Endodermal cell (in vitro differentiated cells): ENCODE measurements around the gene YRDC. TPM values are rescaled to one million over a fixed set of nuclear protein-coding genes. Genes with fewer than 3 reads are reported as not detected.

Experiments
- DNase-seq: peaks from one replicate; pipeline ENCODE4 v3.0.0-alpha.2; 2017
- H3K27ac ChIP-seq: 2 replicates; pipeline ENCODE4 v1.5.1; 2013; ENCODE audit warnings: mild to moderate bottlenecking, low read depth, low read length, moderate library complexity
- H3K27me3 ChIP-seq: 2 replicates; pipeline ENCODE4 v1.6.1; 2013; ENCODE audit warnings: mild to moderate bottlenecking, low read length, moderate library complexity; ENCODE audit not compliant: insufficient read depth, control insufficient read depth, poor library complexity, severe bottlenecking
- H3K36me3 ChIP-seq: 2 replicates; pipeline ENCODE4 v1.7.0; 2013; ENCODE audit warnings: mild to moderate bottlenecking, low read length, moderate library complexity; ENCODE audit not compliant: control insufficient read depth, insufficient read depth
- H3K4me1 ChIP-seq: one replicate; pipeline ENCODE4 v1.7.0; 2013; ENCODE audit warnings: low read length; ENCODE audit not compliant: control insufficient read depth, insufficient read depth
- H3K4me3 ChIP-seq: 2 replicates; pipeline ENCODE4 v1.5.1; 2013; ENCODE audit warnings: mild to moderate bottlenecking, low read length, moderate library complexity
- H3K9ac ChIP-seq: 2 replicates; pipeline ENCODE4 v1.6.1; 2013; ENCODE audit warnings: mild to moderate bottlenecking, low read length, moderate library complexity; ENCODE audit not compliant: poor library complexity, severe bottlenecking; ENCODE audit errors: extremely low read depth
- H3K9me3 ChIP-seq: 2 replicates; pipeline ENCODE4 v1.6.1; 2013; ENCODE audit warnings: mild to moderate bottlenecking, low read length, moderate library complexity; ENCODE audit not compliant: control insufficient read depth
- H3K27ac Mint-ChIP-seq: 2 replicates; pipeline ENCODE4 v1.8.0; 2020; ENCODE audit warnings: mixed read lengths
- H3K27me3 Mint-ChIP-seq: 2 replicates; pipeline ENCODE4 v1.8.0; 2021; ENCODE audit warnings: mild to moderate bottlenecking, mixed read lengths; ENCODE audit not compliant: insufficient read depth
- H3K36me3 Mint-ChIP-seq: 2 replicates; pipeline ENCODE4 v1.8.0; 2020; ENCODE audit warnings: low read depth, mixed read lengths
- H3K4me1 Mint-ChIP-seq: 2 replicates; pipeline ENCODE4 v1.8.0; 2020; ENCODE audit warnings: mixed read lengths
- H3K4me3 Mint-ChIP-seq: 2 replicates; pipeline ENCODE4 v1.8.0; 2020; ENCODE audit warnings: mild to moderate bottlenecking, moderate library complexity, mixed read lengths
- H3K9me3 Mint-ChIP-seq: 2 replicates; pipeline ENCODE4 v1.8.0; 2020; ENCODE audit warnings: mild to moderate bottlenecking, mixed read lengths
- CTCF ChIP-seq: fragments of 200-600 bp; sonication (generic); conservative IDR thresholded peaks from 2 replicates; pipeline ENCODE4 v1.5.0; 2021; ENCODE audit warnings: antibody characterized with exemption, mild to moderate bottlenecking
- WGBS, 2 experiments: methylation state at CpG; one replicate each; pipeline versions ENCODE4 v1.1.5 to v1.1.7; 2013; ENCODE audit warnings: missing lambda C conversion rate in 2 of 2, mixed read lengths in 1 of 2; ENCODE audit not compliant: insufficient coverage in 1 of 2, insufficient read length in 1 of 2; 5-methylcytosine and 5-hydroxymethylcytosine counted together
- total RNA-seq, 2 donors: library from RNA; stranded (reverse); fragmentation: NEBNext Ultra II Directional in 1 of 2; extraction: Animal tissue kit (Norgen Biotek cat#: 25700) in 1 of 2; gene quantifications; 2 replicates in 1 of 2; 3 replicates in 1 of 2; pipeline ENCODE4 v1.2.1, GENCODE V29; 2021

Gene YRDC
- total RNA-seq, 2 donors from 2014 or later: 21.0 to 21.1 TPM

DNA sequence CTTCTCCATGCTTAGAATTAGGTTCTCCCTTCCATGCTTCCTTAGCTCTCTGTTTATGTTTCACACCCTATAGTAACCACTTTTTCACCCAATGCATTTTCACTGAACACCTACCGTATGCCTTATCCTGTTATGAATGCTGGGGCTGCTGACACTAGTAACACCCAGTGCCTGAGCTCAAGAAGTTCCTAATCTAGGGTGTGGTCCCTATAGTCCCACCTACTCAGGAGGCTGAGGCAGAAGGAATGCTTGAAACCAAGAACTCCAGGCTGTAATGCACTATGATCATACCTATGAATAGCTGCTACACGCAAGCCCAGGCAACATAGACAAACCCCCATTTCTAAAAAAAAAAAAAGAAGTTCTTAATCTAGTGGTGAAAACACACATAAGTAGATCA lies 48.6 kb downstream of the YRDC start:
- Mint-ChIP-seq H3K4me3 (no peak overlapping the region), H3K27ac (no peak overlapping the region), H3K27me3 (peaks cover 30% of the 10 kb centered on the region), H3K4me1 (no peaks in the 10 kb centered on the region), H3K9me3 (no peaks in the 10 kb centered on the region), H3K36me3 (no peaks in the 10 kb centered on the region)
- no peaks in the 10 kb centered on the region for H3K9me3 ChIP-seq
- no peak for DNase-seq
- no peak overlapping the region for H3K9ac ChIP-seq
- H3K27me3 ChIP-seq: peaks cover 100% of the 10 kb centered on the region
- no peaks in the 10 kb centered on the region for H3K4me1 ChIP-seq
- H3K36me3 ChIP-seq: no peaks in the 10 kb centered on the region
- 71% methylated on average over 1 of the region's 2 CpGs; no CpG with 5 or more reads in 1 of the 2 experiments for whole genome bisulfite sequencing, 2 experiments
- TF ChIP-seq CTCF: no peak
- H3K4me3 ChIP-seq: no peak overlapping the region
- no peak overlapping the region for H3K27ac ChIP-seq

DNA sequence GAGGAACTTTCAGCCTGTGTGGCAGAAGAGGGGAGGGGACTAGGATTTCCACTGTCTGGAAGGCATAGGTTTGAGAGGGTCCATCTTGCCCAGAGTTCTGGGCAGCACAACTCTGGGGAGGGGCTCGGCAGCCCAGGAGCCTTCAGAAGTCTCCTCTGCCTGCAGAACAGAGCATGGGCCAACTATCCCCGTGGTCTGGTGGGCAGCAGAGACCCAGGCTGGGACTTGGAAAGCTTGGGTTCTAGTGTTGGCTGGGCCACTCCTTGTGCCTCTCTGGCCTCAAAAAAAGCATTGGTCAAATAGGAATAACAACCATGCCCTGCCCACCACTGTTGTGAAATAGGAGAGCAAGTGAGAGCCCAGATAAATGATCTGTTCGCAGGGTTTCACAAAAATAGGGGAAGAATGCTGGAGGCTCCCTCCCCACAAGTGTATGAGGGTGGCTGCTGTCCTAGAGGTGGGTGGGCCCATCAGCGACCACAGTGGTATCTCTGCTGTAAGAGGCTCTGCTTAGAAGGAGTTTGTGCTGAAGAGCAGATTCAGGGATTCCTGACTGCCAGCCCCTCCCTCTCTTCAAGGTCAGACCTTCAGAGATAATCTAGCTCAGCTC lies 52.0 kb downstream of the YRDC start:
- peaks cover 2% of the 10 kb centered on the region for H3K4me1 Mint-ChIP-seq
- peaks cover 97% of the 10 kb centered on the region for H3K27me3 ChIP-seq
- H3K27ac Mint-ChIP-seq: no peak overlapping the region
- peaks cover 15% of the 10 kb centered on the region for H3K27me3 Mint-ChIP-seq
- WGBS, 2 experiments: 74% methylated on average over 4 of the region's 4 CpGs
- DNase-seq: no peak
- no peaks in the 10 kb centered on the region for H3K9me3 Mint-ChIP-seq
- no peak overlapping the region for H3K9ac ChIP-seq
- TF ChIP-seq CTCF: no peak
- no peaks in the 10 kb centered on the region for H3K9me3 ChIP-seq
- no peak overlapping the region for H3K4me3 Mint-ChIP-seq
- no peaks in the 10 kb centered on the region for H3K36me3 Mint-ChIP-seq
- no peaks in the 10 kb centered on the region for H3K36me3 ChIP-seq
- no peaks in the 10 kb centered on the region for H3K4me1 ChIP-seq
- H3K27ac ChIP-seq: no peak overlapping the region
- H3K4me3 ChIP-seq: no peak overlapping the region

DNA sequence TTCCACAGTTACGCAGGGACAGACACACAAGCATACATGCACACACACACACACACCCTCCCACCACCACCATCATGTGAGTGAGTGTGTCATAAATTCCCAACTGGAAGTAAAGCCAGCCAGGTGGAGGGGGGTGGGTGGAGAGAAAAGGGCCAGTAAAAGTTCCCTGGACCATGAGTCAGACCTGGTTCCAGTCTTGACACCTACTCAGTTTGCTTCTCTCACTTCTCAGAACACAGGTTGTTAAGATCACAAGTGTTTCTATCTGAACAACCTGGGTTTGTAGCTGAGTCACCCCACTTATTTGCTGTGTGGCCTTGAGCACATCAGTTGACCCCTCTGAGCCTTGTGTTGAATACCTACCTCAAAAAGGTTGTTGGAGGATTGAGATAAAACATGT lies 52.7 kb downstream of the YRDC start:
- Histone ChIP-seq H3K4me3 (no peak overlapping the region), H3K9me3 (no peaks in the 10 kb centered on the region), H3K27me3 (peaks cover 97% of the 10 kb centered on the region), H3K9ac (no peak overlapping the region), H3K36me3 (no peaks in the 10 kb centered on the region), H3K27ac (no peak overlapping the region), H3K4me1 (no peaks in the 10 kb centered on the region)
- Mint-ChIP-seq H3K27ac (no peak overlapping the region), H3K4me1 (peaks cover 2% of the 10 kb centered on the region), H3K4me3 (no peak overlapping the region), H3K9me3 (no peaks in the 10 kb centered on the region), H3K27me3 (peaks cover 23% of the 10 kb centered on the region), H3K36me3 (no peaks in the 10 kb centered on the region)
- no CpG with 5 or more reads among the region's 1 CpG for WGBS, 2 experiments
- TF ChIP-seq CTCF: no peak
- DNase-seq: no peak
